ENCODE measurements around the gene APOL1.
"Not testable (repeated sequence)": the region's sequence is repeated elsewhere in the genome, so short reads cannot be mapped to it uniquely, and the experiment has no call there.

APOL1 gene

DNA sequence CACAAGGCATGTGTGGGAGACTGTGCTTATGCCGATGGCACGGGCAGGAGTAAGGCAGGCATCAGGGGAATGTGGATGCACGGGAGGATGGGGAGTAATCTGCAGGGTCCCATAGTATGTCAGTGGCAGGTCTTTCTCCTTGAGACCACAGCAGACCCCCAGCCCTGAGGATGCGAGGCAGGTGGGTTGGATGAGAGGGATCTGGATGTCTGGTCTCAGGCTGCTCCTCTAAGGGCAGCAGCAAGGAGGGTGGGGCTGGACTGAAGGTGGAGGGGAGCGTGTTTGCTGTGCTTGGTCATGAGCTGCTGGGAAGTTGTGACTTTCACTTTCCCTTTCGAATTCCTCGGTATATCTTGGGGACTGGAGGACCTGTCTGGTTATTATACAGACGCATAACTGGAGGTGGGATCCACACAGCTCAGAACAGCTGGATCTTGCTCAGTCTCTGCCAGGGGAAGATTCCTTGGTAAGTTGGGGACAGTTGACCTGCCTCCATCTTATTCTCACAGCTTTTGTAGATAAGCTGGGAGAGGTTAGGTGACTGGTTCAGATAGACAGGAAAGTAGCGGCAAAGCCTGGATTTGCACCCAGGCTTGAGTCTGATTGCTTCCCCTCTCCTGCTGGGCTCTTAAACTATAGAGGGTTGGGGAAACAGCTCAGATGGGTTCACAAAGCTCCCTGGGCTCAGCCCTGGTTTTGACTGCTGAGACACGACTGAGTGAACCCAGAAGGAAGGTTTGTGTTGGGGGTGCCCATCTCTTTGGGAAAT lies at the start of gene APOL1:
Gene APOL1, plus strand, starts transcription at position 380 of the 769 bp plus-strand sequence. CDS start 1,823 bp downstream, outside the sequence.
- DNase-seq = no peak

GRCh38 chr22:36203441-36203840 lies 49.5 kb upstream of the APOL1 start:
- DNase-seq = not testable (repeated sequence)

- DNase-seq = no peak
Measured at GRCh38 chr22:36204001-36204631, 48.8 kb upstream of the APOL1 start.

GRCh38 chr22:36204632-36205015 lies 48.3 kb upstream of the APOL1 start:
- DNase-seq = no peak

DNA sequence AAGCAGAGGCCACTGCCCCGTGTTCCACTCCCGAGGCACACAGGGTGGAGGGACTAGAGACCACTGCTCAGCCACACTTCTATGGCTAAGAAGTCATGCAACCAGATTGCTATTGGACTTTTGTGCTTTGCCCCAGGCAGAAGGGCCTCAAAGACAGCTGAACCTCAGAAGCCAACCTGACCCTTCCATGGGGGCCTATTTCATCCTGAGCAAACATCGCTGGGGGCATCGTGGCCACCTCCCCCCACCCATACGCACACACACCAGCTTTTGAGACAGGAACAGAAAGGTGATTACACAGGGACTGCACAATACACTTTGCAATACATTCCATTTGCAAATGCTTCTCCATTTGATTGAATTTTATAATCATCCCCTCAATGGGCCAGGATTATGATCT lies 47.4 kb upstream of the APOL1 start:
- not testable (repeated sequence) for DNase-seq

GRCh38 chr22:36206255-36206654 lies 46.7 kb upstream of the APOL1 start:
- DNase-seq = no peak

DNA sequence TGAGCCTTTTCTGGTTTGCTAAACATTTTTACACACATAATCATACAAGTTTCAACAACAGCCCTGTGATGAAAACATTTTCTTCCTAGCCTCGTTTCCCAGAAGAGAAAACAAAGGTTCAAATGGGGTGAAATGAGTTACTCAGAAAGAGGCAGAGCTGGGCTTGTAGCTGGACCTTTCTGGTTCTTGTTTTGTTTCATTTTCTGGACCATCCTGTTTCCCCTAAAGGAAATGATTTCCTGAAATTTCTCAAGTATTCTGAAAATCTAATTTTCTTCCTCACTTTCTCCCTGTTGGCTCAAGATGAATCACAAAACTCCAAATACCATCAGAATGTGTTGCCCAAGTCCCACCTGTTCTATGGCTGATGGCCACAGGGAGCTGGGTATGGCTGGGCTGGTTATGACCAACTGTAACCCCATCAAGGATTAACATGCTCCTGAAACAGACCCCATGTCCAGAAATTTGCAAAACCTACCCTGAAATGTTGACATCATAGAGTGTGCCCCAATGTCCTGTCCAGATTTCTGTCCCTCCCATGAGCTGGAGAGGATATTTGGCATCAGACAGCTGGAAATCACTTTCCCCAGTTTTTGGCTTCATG lies 44.7 kb upstream of the APOL1 start:
- DNase-seq = no peak

- DNase-seq = no peak
Measured at GRCh38 chr22:36208914-36209313, 44.0 kb upstream of the APOL1 start.

DNA sequence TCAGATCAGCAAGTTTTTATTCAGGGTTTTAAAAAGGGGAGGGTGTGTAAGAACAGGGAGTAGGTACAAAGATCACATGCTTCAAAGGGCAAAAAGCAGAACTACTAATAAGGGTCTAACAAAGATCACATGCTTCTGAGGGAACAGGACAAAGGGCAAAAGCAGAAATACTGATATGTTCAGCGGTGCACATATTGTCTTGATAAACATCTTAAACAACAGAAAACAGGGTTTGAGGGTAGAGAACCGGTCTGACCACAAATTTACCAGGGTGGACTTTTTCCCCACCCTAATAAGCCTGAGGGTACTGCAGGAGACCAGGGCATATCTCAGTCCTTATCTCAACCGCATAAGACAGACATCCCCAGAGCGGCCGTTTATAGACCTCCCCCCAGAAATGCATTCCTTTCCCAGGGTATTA lies 43.4 kb upstream of the APOL1 start:
- DNase-seq = not testable (repeated sequence)

GRCh38 chr22:36210224-36210623 lies 42.7 kb upstream of the APOL1 start:
- no peak for DNase-seq

- DNase-seq = no peak
Measured at GRCh38 chr22:36211237-36211861, 41.6 kb upstream of the APOL1 start.

DNA sequence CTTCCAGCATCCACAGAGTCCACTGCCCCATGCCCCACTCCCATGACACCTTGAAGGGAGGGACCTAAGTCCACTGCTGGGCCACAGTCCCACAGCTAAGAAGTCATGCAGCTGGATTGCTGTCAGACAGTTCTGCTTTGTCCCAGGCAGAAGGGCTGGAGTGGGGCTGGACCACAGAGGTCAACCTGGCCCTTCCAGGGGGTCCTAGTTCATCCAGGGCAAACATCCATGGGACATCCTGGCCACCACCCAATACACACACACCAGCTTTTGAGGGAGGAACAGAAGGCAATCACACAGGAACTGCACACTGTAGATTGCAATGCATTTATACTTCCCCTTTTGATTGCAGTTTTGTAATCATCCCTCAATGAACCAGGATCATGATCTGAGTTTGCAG lies 40.0 kb upstream of the APOL1 start:
- DNase-seq = no peak

DNA sequence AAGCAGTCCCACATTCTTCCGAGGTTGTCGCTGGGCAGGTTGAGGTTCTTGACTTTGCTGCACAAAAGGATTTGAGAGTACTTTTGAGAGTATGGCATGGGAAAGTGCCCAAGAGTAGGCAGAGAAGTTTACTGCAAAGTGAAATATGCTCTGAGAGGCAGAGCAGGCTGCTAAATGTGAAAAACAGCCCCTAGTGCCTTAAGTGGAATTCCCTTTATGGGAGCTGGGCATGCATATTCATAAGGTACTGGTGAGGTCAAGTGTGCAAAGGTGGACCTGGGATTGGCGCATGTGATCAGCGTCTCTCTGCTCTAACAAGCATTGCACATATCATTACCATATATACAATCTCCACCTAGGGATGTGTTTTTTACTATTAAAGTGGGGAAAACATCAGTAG lies 39.3 kb upstream of the APOL1 start:
- DNase-seq = no peak

DNA sequence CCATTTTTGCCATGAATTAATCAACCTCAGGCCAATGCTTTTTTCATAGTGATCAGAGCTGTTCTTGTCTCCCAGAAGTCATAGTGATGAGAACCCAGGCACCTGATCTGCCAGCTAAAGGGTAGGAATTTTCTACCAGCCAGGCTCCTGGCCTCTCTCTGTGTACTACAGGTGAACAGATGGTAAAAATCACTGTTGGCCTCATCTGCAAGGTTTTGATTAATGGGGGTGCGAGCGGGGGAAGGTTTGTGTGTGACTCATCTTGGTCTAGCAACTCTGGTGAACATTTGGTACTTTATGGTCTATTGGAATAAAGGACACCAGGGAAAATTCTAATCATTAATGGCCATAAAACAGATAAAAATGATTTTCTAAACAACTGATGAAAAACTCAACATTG lies 37.0 kb upstream of the APOL1 start:
- no peak for DNase-seq

GRCh38 chr22:36218648-36219193 lies 34.2 kb upstream of the APOL1 start:
- DNase-seq = no peak

DNA sequence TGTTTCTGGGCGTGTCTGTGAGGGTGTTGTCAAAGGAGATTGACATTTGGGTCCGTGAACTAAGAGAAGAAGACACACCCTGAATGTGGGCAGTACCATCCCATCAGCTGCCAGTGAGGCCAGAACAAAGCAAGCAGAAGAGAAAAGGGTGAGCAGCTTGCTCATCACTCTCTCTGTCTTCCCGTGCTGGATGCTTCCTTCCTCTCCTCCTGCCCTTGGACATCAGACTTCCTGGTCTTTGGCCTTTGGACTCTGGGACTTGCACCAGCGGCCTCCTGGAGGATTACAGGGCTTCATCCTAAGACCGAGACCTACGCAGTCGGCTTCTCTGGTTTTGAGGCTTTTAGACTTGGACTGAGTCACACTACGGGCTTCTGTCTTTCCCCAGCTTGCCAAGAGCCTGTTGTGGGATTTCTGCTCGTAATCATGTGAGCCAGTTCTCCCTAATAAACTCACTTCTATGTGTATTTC lies 32.4 kb upstream of the APOL1 start:
- DNase-seq = no peak

- DNase-seq = no peak
Measured at GRCh38 chr22:36221799-36222751, 30.9 kb upstream of the APOL1 start.

DNA sequence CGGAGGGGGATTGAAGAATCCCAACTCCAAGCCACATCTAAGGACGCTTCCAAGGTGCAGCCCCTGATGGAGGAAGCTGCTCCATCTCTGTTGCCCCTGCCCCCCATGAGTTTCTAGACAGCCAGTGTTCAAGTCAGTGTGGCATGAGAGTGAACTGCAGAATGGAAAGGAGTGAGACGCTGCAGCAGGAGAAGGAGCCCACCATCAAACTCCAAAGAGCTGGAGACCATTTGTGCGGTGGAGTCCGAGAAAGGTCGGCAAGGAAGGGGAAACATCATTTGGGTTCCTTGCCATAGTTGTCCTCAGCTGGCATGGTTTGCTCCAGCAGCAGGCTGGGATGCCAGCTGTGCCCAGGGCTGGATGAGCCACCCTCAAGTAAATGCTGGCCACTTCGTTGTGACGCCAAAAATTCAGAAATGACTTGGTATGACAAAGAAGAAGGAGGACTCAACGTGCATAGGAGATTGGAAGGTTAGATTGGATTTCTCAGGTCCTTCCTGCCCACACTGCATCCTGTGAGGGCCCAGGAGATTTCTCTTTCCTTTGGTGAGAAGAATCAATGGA lies 30.0 kb upstream of the APOL1 start:
- DNase-seq = no peak

DNA sequence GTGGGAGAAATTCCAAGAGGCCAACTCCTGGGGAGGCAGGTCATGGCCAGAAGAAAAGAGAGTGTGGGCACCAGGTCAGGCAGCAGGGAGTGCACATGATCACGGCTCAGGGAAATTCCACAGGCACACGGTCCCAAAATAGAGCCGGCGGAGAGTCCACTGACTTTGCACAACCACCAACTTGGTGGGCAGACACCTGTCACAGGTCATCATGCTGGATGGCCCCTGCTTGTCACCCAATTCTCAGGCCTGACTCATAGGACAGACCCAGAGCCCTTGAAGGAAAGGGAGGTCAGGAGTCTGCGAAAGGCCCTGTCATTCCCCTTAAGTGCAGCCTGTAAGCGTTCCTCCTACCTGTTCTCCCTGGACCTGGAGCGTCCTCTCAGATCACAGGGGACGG lies 29.4 kb upstream of the APOL1 start:
- no peak for DNase-seq

GRCh38 chr22:36224245-36224644 lies 28.7 kb upstream of the APOL1 start:
- no peak for DNase-seq

- DNase-seq = no peak
Measured at GRCh38 chr22:36225333-36225922, 27.5 kb upstream of the APOL1 start.
